ENCODE data around the gene CDH9.
"Not testable (repeated sequence)": the region's sequence is repeated elsewhere in the genome, so short reads cannot be mapped to it uniquely, and the experiment has no call there.

Gene CDH9

GRCh38 chr5:26955161-26955560 lies 83.2 kb downstream of the CDH9 start:
- no peak for DNase-seq (ENCODE audit: low read depth in 2 of 2)

- DNase-seq (ENCODE audit: low read depth in 2 of 2): no peak
Measured at GRCh38 chr5:26948921-26949320, 89.5 kb downstream of the CDH9 start.

GRCh38 chr5:26945901-26946300 lies 92.5 kb downstream of the CDH9 start:
- DNase-seq (ENCODE audit: low read depth in 2 of 2): no peak

DNA sequence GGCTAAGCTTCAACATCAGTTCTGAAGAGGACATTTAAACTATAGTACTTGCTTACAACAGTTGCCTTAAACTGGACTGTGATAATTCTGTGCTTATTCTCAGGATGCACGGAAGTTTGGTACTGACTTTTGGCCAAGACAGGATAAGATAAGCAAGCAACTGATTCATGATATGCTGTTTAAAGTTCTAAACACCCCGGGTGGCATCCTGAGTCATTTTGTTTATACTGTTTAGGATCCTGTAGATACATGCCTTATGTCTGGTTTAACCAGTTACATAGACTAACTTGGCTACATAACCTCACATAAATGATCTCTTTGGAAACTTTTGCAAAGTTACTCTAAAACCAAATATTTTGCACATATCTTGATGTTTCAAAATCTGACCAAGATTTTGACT lies 95.9 kb downstream of the CDH9 start:
- no peak for DNase-seq (ENCODE audit: low read depth in 2 of 2)

- no peak for DNase-seq (ENCODE audit: low read depth in 2 of 2)
Measured at GRCh38 chr5:26940994-26941393, 97.4 kb downstream of the CDH9 start.

DNA sequence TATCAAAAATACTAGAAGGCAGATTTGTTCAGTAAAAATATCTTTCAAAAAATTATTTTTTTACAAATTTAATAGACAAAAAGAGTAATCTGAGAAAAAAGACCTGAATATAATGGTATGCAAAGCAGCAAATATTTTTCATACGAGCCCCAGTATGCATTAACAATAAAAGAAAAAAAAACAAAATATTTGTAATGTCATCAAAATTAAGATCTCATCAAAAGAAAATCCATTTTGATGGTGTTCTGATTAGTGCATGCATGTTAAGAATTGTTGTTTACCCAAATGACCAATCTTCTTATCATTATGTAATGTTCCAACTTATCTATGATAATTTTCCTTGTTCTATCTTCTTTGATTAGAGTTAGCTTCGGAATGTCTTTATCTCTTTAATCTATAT lies 106.1 kb downstream of the CDH9 start:
- no peak for DNase-seq (ENCODE audit: low read depth in 2 of 2)

GRCh38 chr5:26921439-26921838 lies 116.9 kb downstream of the CDH9 start:
- DNase-seq (ENCODE audit: low read depth in 2 of 2): no peak

DNA sequence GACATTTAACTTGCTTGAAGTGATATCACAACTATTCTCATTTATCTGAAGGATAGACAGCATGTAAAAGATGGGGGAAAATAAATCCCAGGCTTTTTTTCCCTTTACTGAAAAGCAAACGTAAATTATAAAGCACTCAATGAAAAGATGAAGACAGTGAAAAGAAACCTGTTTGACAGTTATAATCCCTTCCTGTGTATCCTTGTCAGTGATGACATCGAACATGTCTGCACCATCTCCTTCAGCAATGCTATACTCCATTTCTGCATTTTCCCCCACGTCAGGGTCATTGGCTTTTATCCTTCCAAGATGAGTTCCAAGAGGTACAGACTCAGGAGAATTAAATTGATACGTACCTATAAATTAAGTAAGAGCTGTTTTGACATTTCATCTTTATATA lies 134.9 kb downstream of the CDH9 start:
- no peak for DNase-seq (ENCODE audit: low read depth in 2 of 2)

DNA sequence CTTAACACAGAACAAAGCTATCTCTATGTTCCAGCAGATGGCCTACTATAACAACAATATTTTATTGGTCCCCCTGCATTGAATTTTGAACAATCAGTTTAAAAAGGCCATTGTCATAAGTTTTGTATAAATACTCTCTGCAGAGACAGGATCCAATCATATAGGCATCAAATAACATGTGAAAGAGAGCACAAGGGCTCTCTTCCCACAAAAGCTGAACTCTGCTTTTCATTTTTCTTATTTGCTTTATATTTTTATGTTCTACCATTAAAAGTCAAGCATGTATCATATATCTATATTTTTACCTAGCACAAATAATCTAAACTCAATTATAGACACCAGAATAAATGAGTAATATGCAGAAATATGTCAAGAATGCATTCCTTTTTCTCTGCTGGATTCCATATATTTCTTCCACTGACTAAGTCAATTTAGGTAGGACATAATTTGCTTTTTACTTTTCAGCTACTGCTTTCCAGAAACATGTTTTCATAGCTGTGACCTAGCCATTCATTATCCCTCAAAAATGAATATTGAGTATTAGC lies 143.6 kb downstream of the CDH9 start:
- DNase-seq (ENCODE audit: low read depth in 2 of 2): peak; percentile 29 to 31

- DNase-seq (ENCODE audit: low read depth in 2 of 2): no peak
Measured at GRCh38 chr5:26893078-26893477, 145.3 kb downstream of the CDH9 start.

GRCh38 chr5:26889815-26890214 lies 148.6 kb downstream of the CDH9 start:
- no peak for DNase-seq (ENCODE audit: low read depth in 2 of 2)

DNA sequence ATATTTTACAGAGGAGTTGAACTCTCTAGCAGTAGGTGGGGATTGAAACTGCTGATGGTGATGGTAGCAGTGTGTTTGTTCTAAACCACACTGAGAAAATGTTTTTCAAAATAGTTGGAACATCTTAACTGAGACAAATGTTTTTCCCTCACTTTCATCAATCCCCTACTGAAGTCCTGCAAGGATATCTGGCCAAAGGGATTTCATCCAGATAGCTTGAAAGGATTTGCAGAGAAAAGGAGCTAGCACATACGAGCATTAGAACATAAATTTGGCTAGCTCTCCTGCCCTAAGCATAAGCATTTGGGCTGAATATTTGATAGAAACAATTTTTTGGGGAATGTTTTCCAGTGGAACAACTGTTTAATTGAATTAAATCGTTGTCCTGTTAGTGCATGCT lies 153.9 kb downstream of the CDH9 start:
- no peak for DNase-seq (ENCODE audit: low read depth in 2 of 2)

DNA sequence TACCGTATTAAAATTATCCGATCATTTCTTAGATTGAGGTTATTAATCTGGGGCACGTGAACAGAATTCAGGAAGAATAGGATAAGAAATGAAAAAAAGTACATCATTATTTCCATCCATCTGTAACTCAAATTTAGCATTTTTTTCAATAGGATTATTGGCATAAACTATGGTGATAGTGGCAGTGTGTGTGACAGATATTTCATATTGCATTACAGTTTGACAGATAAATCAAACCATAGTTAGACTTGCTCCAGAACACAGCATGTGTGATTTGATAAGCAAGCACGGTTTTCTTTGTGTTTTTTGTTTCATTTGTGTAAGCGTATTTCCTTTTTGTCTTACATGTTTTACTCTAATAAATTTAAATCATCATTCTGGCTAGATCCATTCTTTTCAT lies 155.0 kb downstream of the CDH9 start:
- no peak for DNase-seq (ENCODE audit: low read depth in 2 of 2)

GRCh38 chr5:26881901-26882300 lies 156.5 kb downstream of the CDH9 start:
- DNase-seq (ENCODE audit: low read depth in 2 of 2): no peak

DNA sequence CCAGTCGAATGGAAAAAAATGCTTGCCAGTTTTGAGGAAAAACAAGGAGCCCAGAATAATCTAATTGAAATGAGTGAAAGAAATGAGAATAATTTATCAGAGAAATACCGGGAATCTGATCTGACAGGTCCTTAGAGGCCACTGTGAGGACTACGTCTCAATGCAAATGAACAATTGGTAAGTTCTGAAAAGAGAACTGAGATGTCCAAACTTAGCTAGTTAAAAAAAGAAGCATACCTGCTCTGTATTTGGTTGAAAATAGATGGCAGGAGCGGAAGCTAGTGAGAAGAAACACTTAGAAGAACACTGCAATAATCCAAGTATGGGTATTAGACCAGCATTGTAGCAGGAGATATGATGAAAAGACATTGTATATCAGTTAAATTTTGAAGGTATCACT lies 161.2 kb downstream of the CDH9 start:
- no peak for DNase-seq (ENCODE audit: low read depth in 2 of 2)

- DNase-seq (ENCODE audit: low read depth in 2 of 2): no peak
Measured at GRCh38 chr5:26872337-26872736, 166.0 kb downstream of the CDH9 start.

DNA sequence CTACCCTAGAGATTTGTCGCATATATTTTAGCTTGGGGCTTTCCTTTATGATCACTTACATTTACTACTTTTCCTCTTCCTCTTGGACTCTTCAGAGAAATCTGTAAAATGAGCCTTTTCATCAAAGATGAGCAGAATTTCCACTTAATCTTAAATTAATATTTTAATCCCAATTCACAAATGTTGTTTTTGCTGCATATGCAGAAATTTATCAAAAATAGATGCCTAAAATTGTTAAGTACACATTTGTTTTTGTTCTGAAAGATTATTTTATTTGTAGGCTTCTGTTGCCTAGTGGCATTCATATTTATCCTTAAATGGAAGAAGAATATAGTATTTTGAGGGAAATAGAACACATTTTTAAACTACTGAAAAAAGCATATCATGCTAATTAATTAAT lies 168.6 kb downstream of the CDH9 start:
- DNase-seq (ENCODE audit: low read depth in 2 of 2): no peak

GRCh38 chr5:26868504-26868903 lies 169.9 kb downstream of the CDH9 start:
- no peak for DNase-seq (ENCODE audit: low read depth in 2 of 2)

- DNase-seq (ENCODE audit: low read depth in 2 of 2): no peak
Measured at GRCh38 chr5:26864061-26864460, 174.3 kb downstream of the CDH9 start.

DNA sequence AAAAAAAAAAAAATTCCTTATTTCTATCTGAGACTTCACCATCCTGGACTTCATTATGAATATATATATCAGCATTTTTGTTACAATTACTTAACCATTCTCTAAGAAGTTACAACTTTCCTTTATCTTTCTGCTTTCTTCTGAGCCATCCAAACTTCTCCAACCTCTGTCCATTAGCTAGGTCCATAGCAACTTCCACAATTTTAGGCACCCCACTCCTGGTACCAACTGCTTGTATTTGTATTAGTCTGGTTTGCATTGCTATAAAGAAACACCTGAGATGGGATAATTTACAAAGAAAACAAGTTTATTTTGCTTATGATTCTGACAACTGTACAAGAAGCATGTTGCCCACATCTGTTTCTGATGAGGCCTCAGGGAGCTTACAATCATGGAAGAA lies 182.1 kb downstream of the CDH9 start:
- no peak for DNase-seq (ENCODE audit: low read depth in 2 of 2)

GRCh38 chr5:26852450-26852849 lies 185.9 kb downstream of the CDH9 start:
- not testable (repeated sequence) for DNase-seq (ENCODE audit: low read depth in 2 of 2)

GRCh38 chr5:26847041-26847736 lies 191.2 kb downstream of the CDH9 start:
- DNase-seq (ENCODE audit: low read depth in 2 of 2): no peak

DNA sequence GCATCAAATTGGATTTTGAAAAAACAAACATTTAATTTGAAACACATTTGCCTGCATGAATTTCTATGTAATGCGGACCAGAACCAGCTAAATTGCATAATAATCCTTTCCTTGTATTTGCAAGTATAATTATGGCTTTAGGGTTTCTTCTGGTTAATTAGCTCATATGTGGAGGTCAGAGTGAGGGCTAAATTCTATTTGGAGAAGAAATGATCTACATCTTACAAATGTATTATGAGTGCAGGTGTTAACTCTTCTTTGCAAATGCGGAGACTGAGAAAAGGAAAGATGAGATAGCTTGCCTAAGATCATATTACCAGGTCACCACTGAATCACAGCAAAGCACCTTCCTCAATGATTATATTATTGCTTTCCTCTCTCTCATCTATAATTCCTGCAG lies 194.7 kb downstream of the CDH9 start:
- DNase-seq (ENCODE audit: low read depth in 2 of 2): no peak

DNA sequence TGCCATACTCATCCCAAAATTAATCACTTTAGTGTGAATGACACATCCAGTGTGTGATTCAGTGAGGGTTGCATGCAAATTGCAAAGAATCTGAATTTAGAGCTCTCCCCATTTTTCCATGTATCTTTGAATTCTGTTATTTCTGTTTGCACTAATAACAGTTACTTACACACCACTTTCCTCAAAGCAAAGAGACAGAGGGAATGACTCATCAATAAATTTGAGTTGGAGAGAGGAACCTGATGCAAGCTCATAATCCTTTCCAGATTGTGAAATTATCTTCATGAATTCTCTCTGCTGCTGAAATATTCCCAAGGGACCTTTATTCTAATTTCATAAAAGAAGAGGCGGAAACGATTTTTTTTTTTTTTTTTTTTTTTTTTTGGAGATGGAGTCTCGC lies 204.8 kb downstream of the CDH9 start:
- peak; percentile 39 to 40 for DNase-seq (ENCODE audit: low read depth in 2 of 2)

Measured in fibroblast of skin of left quadriceps (primary cell).